Neural cell (in vitro differentiated cells): Measurements from ENCODE around the gene NCKAP5. TPM values are rescaled to one million over a fixed set of nuclear protein-coding genes. Genes with fewer than 3 reads are reported as not detected.

Source experiments
- H2AFZ ChIP-seq: fragments of 200-600, 300-800 bp; sonication (generic), shearing (Covaris generic); 2 replicates; pipeline ENCODE4 v1.6.0; 2014; ENCODE audit warnings: low read depth, mild to moderate bottlenecking, antibody characterized with exemption, low read length, moderate library complexity
- H3F3A ChIP-seq: fragments of 200-600 bp; shearing (Covaris generic); 2 replicates; pipeline ENCODE4 v1.6.1; 2016; ENCODE audit warnings: mild to moderate bottlenecking, moderate library complexity, mixed read lengths, antibody characterized with exemption, low read length; ENCODE audit not compliant: insufficient read depth, poor library complexity, severe bottlenecking
- H3K27ac ChIP-seq: fragments of 200-600, 300-800 bp; sonication (generic), shearing (Covaris generic); 2 replicates; pipeline ENCODE4 v1.5.1; 2014; ENCODE audit warnings: mild to moderate bottlenecking, low read length, moderate library complexity
- H3K27me3 ChIP-seq: fragments of 300-800, 200-600 bp; sonication (generic), shearing (Covaris generic); 2 replicates; pipeline ENCODE4 v1.6.0; 2014; ENCODE audit warnings: mild to moderate bottlenecking, low read depth, low read length, moderate library complexity; ENCODE audit not compliant: insufficient read depth
- H3K36me3 ChIP-seq: fragments of 300-800, 200-600 bp; sonication (generic), shearing (Covaris generic); 2 replicates; pipeline ENCODE4 v1.5.1; 2014; ENCODE audit warnings: mild to moderate bottlenecking, antibody characterized with exemption, low read length, moderate library complexity; ENCODE audit not compliant: insufficient read depth
- H3K4me2 ChIP-seq: fragments of 300-800, 200-600 bp; sonication (generic), shearing (Covaris generic); 2 replicates; pipeline ENCODE4 v1.6.0; 2014; ENCODE audit warnings: mild to moderate bottlenecking, low read length
- H3K4me3 ChIP-seq: fragments of 300-800, 200-600 bp; sonication (generic), shearing (Covaris generic); 2 replicates; pipeline ENCODE4 v1.5.1; 2014; ENCODE audit warnings: mild to moderate bottlenecking, low read length, moderate library complexity
- H3K79me2 ChIP-seq: fragments of 200-600 bp; shearing (Covaris generic); replicated peaks from 2 replicates; pipeline ENCODE4 v1.6.0; 2014; ENCODE audit warnings: mild to moderate bottlenecking, low read length, moderate library complexity; ENCODE audit not compliant: insufficient read depth
- H3K9ac ChIP-seq: fragments of 300-800, 200-600 bp; sonication (generic), shearing (Covaris generic); 2 replicates; pipeline ENCODE4 v1.6.1; 2016; ENCODE audit warnings: mild to moderate bottlenecking, low read length, mixed read lengths
- H3K9me2 ChIP-seq: fragments of 200-600 bp; shearing (Covaris generic); 2 replicates; pipeline ENCODE4 v1.6.1; 2016; ENCODE audit warnings: mild to moderate bottlenecking, low read length, mixed read lengths; ENCODE audit not compliant: insufficient read depth
- H3K9me3 ChIP-seq: fragments of 200-600, 300-800 bp; sonication (generic), shearing (Covaris generic); 2 replicates; pipeline ENCODE4 v1.6.1; 2016; ENCODE audit warnings: mild to moderate bottlenecking, mixed run types, low read length, moderate library complexity, mixed read lengths
- H4K20me1 ChIP-seq: fragments of 200-600 bp; shearing (Covaris generic); 2 replicates; pipeline ENCODE4 v1.6.1; 2016; ENCODE audit warnings: mild to moderate bottlenecking, mixed run types; ENCODE audit not compliant: insufficient read depth
- EP300 ChIP-seq: fragments of 450-650 bp; conservative IDR thresholded peaks from 2 replicates; pipeline ENCODE4 v1.6.1; 2014; ENCODE audit warnings: antibody characterized with exemption, mild to moderate bottlenecking, moderate library complexity; ENCODE audit not compliant: poor library complexity, severe bottlenecking
- EZH2 ChIP-seq: fragments of 200-600, 300-800 bp; shearing (Covaris generic), sonication (generic); IDR thresholded peaks from 2 replicates; pipeline ENCODE4 v1.6.1; 2014; ENCODE audit warnings: antibody characterized with exemption, low read length, borderline replicate concordance, mild to moderate bottlenecking; ENCODE audit not compliant: insufficient read depth, poor library complexity, severe bottlenecking
- MXI1 ChIP-seq: fragments of 450-650 bp; conservative IDR thresholded peaks from 2 replicates; pipeline ENCODE4 v1.6.1; 2014; ENCODE audit warnings: antibody characterized with exemption, mild to moderate bottlenecking; ENCODE audit not compliant: poor library complexity, severe bottlenecking
- POLR2AphosphoS5 ChIP-seq: IDR thresholded peaks from 2 replicates; pipeline ENCODE4 v1.6.1; 2012
- RAD21 ChIP-seq: fragments of 450-650 bp; conservative IDR thresholded peaks from 2 replicates; pipeline ENCODE4 v1.6.1; 2014; ENCODE audit warnings: antibody characterized with exemption, mild to moderate bottlenecking, moderate library complexity
- SMC3 ChIP-seq: fragments of 450-650 bp; conservative IDR thresholded peaks from 2 replicates; pipeline ENCODE4 v1.6.1; 2014; ENCODE audit warnings: antibody characterized with exemption, mild to moderate bottlenecking, moderate library complexity; ENCODE audit not compliant: poor library complexity
- TAF1 ChIP-seq: IDR thresholded peaks from 2 replicates; pipeline ENCODE4 v1.6.1; 2012; ENCODE audit warnings: low read depth
- polyA plus RNA-seq: library from polyadenylated mRNA; depleted of rRNA; stranded (reverse); fragments of >200 nt; gene quantifications from 2 replicates; pipeline ENCODE4 v1.2.3, GENCODE V29; 2014
- TF ChIP-seq, protein P1 (sequence below): fragments of 450-650 bp; IDR thresholded peaks from 2 replicates; pipeline ENCODE4 v1.5.1; 2014; ENCODE audit warnings: antibody characterized with exemption, mild to moderate bottlenecking, moderate library complexity; ENCODE audit not compliant: poor library complexity, severe bottlenecking
- TF ChIP-seq, protein P2 (sequence below): IDR thresholded peaks from 2 replicates; pipeline ENCODE4 v1.6.1; 2012; ENCODE audit warnings: borderline replicate concordance

Gene NCKAP5
- polyA plus RNA-seq, 1 donor from 2014 or later = 2.4 TPM

GRCh38 chr2:132897111-132897510, 671.2 kb downstream of the NCKAP5 start:
- Histone ChIP-seq H2AFZ (no peak overlapping the region), H3K27ac (no peak overlapping the region), H3F3A (no peaks in the 10 kb centered on the region), H3K9me3 (no peaks in the 10 kb centered on the region), H3K4me3 (no peak overlapping the region), H3K9ac (no peak overlapping the region), H4K20me1 (no peaks in the 10 kb centered on the region), H3K9me2 (no peaks in the 10 kb centered on the region), H3K36me3 (no peaks in the 10 kb centered on the region), H3K4me2 (no peak overlapping the region), H3K27me3 (no peaks in the 10 kb centered on the region), H3K79me2 (no peaks in the 10 kb centered on the region)
- TF ChIP-seq, protein P1, sequence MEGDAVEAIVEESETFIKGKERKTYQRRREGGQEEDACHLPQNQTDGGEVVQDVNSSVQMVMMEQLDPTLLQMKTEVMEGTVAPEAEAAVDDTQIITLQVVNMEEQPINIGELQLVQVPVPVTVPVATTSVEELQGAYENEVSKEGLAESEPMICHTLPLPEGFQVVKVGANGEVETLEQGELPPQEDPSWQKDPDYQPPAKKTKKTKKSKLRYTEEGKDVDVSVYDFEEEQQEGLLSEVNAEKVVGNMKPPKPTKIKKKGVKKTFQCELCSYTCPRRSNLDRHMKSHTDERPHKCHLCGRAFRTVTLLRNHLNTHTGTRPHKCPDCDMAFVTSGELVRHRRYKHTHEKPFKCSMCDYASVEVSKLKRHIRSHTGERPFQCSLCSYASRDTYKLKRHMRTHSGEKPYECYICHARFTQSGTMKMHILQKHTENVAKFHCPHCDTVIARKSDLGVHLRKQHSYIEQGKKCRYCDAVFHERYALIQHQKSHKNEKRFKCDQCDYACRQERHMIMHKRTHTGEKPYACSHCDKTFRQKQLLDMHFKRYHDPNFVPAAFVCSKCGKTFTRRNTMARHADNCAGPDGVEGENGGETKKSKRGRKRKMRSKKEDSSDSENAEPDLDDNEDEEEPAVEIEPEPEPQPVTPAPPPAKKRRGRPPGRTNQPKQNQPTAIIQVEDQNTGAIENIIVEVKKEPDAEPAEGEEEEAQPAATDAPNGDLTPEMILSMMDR = no peak
- TF ChIP-seq TAF1 = no peak
- no peak for TF ChIP-seq RAD21
- TF ChIP-seq EP300 = no peak
- TF ChIP-seq, protein P2, sequence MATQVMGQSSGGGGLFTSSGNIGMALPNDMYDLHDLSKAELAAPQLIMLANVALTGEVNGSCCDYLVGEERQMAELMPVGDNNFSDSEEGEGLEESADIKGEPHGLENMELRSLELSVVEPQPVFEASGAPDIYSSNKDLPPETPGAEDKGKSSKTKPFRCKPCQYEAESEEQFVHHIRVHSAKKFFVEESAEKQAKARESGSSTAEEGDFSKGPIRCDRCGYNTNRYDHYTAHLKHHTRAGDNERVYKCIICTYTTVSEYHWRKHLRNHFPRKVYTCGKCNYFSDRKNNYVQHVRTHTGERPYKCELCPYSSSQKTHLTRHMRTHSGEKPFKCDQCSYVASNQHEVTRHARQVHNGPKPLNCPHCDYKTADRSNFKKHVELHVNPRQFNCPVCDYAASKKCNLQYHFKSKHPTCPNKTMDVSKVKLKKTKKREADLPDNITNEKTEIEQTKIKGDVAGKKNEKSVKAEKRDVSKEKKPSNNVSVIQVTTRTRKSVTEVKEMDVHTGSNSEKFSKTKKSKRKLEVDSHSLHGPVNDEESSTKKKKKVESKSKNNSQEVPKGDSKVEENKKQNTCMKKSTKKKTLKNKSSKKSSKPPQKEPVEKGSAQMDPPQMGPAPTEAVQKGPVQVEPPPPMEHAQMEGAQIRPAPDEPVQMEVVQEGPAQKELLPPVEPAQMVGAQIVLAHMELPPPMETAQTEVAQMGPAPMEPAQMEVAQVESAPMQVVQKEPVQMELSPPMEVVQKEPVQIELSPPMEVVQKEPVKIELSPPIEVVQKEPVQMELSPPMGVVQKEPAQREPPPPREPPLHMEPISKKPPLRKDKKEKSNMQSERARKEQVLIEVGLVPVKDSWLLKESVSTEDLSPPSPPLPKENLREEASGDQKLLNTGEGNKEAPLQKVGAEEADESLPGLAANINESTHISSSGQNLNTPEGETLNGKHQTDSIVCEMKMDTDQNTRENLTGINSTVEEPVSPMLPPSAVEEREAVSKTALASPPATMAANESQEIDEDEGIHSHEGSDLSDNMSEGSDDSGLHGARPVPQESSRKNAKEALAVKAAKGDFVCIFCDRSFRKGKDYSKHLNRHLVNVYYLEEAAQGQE = no peak
- TF ChIP-seq SMC3 = no peak
- no peak for TF ChIP-seq MXI1
- no peak for TF ChIP-seq EZH2

DNA sequence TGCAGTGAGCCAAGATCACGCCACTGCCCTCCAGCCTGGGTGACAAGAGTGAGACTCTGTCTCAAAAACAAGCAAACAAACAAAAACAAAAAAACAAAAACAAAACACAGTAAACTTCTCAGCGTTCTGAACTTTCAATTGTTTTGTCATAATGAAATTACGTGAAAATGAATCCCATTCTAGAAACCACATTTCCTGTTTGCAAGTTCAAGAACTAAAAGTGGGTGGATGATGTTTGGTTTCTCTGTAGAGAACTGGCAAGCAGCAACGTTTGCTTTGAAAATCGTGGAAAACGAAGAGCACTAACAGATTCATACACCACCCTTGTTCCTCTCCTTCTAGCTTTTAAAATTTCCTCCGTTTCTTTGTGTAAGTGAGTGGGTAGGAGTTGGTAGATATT, 672.2 kb downstream of the NCKAP5 start:
- Histone ChIP-seq H3K4me2 (no peak overlapping the region), H3K9me2 (no peaks in the 10 kb centered on the region), H3K36me3 (no peaks in the 10 kb centered on the region), H2AFZ (no peak overlapping the region), H3K4me3 (no peak overlapping the region), H4K20me1 (no peaks in the 10 kb centered on the region), H3K9me3 (no peaks in the 10 kb centered on the region), H3K9ac (no peak overlapping the region), H3K79me2 (no peaks in the 10 kb centered on the region), H3F3A (no peaks in the 10 kb centered on the region), H3K27ac (no peak overlapping the region), H3K27me3 (no peaks in the 10 kb centered on the region)
- no peak for TF ChIP-seq POLR2AphosphoS5
- TF ChIP-seq MXI1 = no peak
- TF ChIP-seq, protein P1 = no peak
- TF ChIP-seq EZH2 = no peak
- TF ChIP-seq RAD21 = no peak
- TF ChIP-seq SMC3 = no peak
- TF ChIP-seq EP300 = no peak
- TF ChIP-seq, protein P2 = no peak
- TF ChIP-seq TAF1 = no peak
